Smooth muscle cell (in vitro differentiated cells): ENCODE measurements around the gene DDX52. TPM values are rescaled to one million over a fixed set of nuclear protein-coding genes. Genes with fewer than 3 reads are reported as not detected.

Experiments used
- DNase-seq: peaks from one replicate; lab custom pipeline; 2025; ENCODE audit not compliant: unreplicated experiment; lab: John Stamatoyannopoulos, UW
- H2AFZ ChIP-seq: fragments of 200-600 bp; sonication (generic); 2 replicates; pipeline ENCODE4 v1.6.0; 2016; ENCODE audit warnings: antibody characterized with exemption, low read depth, mild to moderate bottlenecking
- H3F3A ChIP-seq: fragments of 200-600 bp; sonication (generic); 2 replicates; pipeline ENCODE4 v1.6.0; 2017; ENCODE audit warnings: antibody characterized with exemption, low read depth
- H3K27ac ChIP-seq: fragments of 200-600 bp; sonication (generic); 2 replicates; pipeline ENCODE4 v1.5.1; 2016; ENCODE audit warnings: low read depth, mild to moderate bottlenecking
- H3K27me3 ChIP-seq: fragments of 200-600 bp; sonication (generic); 2 replicates; pipeline ENCODE4 v1.6.1; 2016; ENCODE audit warnings: low read depth, mild to moderate bottlenecking
- H3K36me3 ChIP-seq: fragments of 200-600 bp; sonication (generic); 2 replicates; pipeline ENCODE4 v1.5.1; 2016; ENCODE audit warnings: low read depth
- H3K4me1 ChIP-seq: fragments of 200-600 bp; sonication (generic); 2 replicates; pipeline ENCODE4 v1.5.1; 2016; ENCODE audit warnings: low read depth
- H3K4me2 ChIP-seq: fragments of 200-600 bp; sonication (generic); 2 replicates; pipeline ENCODE4 v1.6.0; 2016; ENCODE audit warnings: mild to moderate bottlenecking
- H3K4me3 ChIP-seq: fragments of 200-600 bp; sonication (generic); 2 replicates; pipeline ENCODE4 v1.5.1; 2016; ENCODE audit warnings: mild to moderate bottlenecking
- H3K79me2 ChIP-seq: fragments of 200-600 bp; sonication (generic); 2 replicates; pipeline ENCODE4 v1.6.0; 2016; ENCODE audit warnings: low read depth, mild to moderate bottlenecking
- H3K9ac ChIP-seq: fragments of 200-600 bp; sonication (generic); 2 replicates; pipeline ENCODE4 v1.6.0; 2016; ENCODE audit warnings: low read depth
- H3K9me3 ChIP-seq: fragments of 200-600 bp; sonication (generic); replicated peaks from 2 replicates; pipeline ENCODE4 v1.5.1; 2016; ENCODE audit warnings: low read depth
- H4K20me1 ChIP-seq: fragments of 200-600 bp; sonication (generic); 2 replicates; pipeline ENCODE4 v1.6.0; 2016; ENCODE audit warnings: low read depth
- CTCF ChIP-seq: fragments of 200-600 bp; sonication (generic); IDR thresholded peaks from 2 replicates; pipeline ENCODE4 v1.5.1; 2017; ENCODE audit warnings: borderline replicate concordance, mild to moderate bottlenecking, antibody characterized with exemption; ENCODE audit not compliant: insufficient read depth, poor library complexity, severe bottlenecking
- WGBS: methylation state at CpG from one replicate; pipeline ENCODE4 v1.1.7; 2016; ENCODE audit warnings: low lambda C conversion rate; 5-methylcytosine and 5-hydroxymethylcytosine counted together
- polyA plus RNA-seq: library from polyadenylated mRNA; unstranded; fragments of >200 nt; fragmentation: Nextera tagmentation; extraction: Ambion mirVana; gene quantifications from 2 replicates; pipeline ENCODE4 v1.2.1, GENCODE V29; 2016
- total RNA-seq: library from RNA; depleted of rRNA; stranded (reverse); fragments of >200 nt; gene quantifications from 2 replicates; pipeline ENCODE4 v1.2.3, GENCODE V29; 2014

Gene DDX52
- total and polyA plus RNA-seq, 2 experiments from 2014 or later, result 18.7 to 26.0 TPM

DNA sequence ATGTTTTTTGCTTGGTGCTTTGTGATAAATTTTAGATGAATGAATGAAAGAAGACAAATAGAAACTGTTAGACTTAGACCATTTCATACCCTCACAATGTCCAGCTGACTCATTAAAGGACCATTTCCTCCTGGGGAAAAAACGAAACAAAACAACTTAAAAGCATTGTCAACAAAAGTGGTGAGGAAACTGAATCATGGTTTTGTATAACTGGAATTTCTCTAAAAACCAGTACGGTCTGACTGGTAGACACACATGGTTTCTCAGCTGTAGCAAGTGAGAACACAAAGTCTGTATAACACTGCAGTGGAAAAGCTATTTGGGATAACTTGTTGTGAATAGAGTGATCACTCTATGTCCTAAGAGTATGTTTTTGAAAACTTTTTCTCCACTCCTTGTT is 5.3 kb upstream of the DDX52 start:
- H3K4me2 ChIP-seq, result peak overlapping the region; percentile 38
- H3F3A ChIP-seq, result no peaks in the 10 kb centered on the region
- WGBS, result 33% methylated on average over 2 of the region's 2 CpGs
- TF ChIP-seq CTCF, result no peak
- no peaks in the 10 kb centered on the region for H3K36me3 ChIP-seq
- H3K4me1 ChIP-seq, result no peaks in the 10 kb centered on the region
- no peaks in the 10 kb centered on the region for H4K20me1 ChIP-seq
- peaks cover 56% of the 10 kb centered on the region for H3K27me3 ChIP-seq
- no peaks in the 10 kb centered on the region for H3K79me2 ChIP-seq
- DNase-seq, result no peak
- H3K9me3 ChIP-seq, result no peaks in the 10 kb centered on the region
- H2AFZ ChIP-seq, result peak overlapping the region; percentile 39
- no peak overlapping the region for H3K4me3 ChIP-seq
- no peak overlapping the region for H3K27ac ChIP-seq
- H3K9ac ChIP-seq, result no peak overlapping the region

DNA sequence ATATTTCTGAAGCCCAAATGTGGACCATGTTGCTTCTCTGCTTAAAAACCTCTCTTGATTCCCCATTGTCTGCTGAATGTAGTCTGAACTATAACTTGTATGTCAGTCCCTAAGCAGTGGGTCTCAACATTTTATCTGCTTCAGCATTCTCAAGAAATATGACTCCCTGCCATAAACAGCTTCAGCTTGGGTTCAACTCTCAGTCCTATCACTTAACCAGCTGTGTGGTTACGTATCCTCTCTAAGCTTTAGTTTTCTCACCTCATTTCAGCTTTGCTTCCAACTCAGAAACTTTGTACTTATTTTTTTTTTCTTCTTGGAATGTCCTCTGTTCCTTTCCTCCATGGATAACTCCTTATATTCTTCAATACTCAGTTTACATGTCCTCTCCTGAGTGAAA is 4.6 kb upstream of the DDX52 start:
- H3K4me2 ChIP-seq, result peak overlapping the region; percentile 38
- H4K20me1 ChIP-seq, result no peaks in the 10 kb centered on the region
- H3K27ac ChIP-seq, result no peak overlapping the region
- no peak overlapping the region for H3K4me3 ChIP-seq
- peaks cover 1% of the 10 kb centered on the region for H3K79me2 ChIP-seq
- H3K36me3 ChIP-seq, result no peaks in the 10 kb centered on the region
- no peaks in the 10 kb centered on the region for H3F3A ChIP-seq
- H3K9ac ChIP-seq, result no peak overlapping the region
- peak overlapping the region; percentile 39 for H2AFZ ChIP-seq
- no peak for TF ChIP-seq CTCF
- no peaks in the 10 kb centered on the region for H3K9me3 ChIP-seq
- peaks cover 56% of the 10 kb centered on the region for H3K27me3 ChIP-seq
- 83% methylated on average over 1 of the region's 1 CpG for WGBS
- DNase-seq, result no peak
- no peaks in the 10 kb centered on the region for H3K4me1 ChIP-seq

- H4K20me1 ChIP-seq, result peaks cover 3% of the 10 kb centered on the region
- H3K27me3 ChIP-seq, result peaks cover 46% of the 10 kb centered on the region
- no peak overlapping the region for H3K27ac ChIP-seq
- peaks cover 36% of the 10 kb centered on the region for H3K79me2 ChIP-seq
- H3F3A ChIP-seq, result no peaks in the 10 kb centered on the region
- peak overlapping the region; percentile 89 for H3K4me2 ChIP-seq
- no peak for DNase-seq
- peaks cover 9% of the 10 kb centered on the region for H3K4me1 ChIP-seq
- peak overlapping the region; percentile 80 for H3K4me3 ChIP-seq
- H3K9ac ChIP-seq, result no peak overlapping the region
- no peaks in the 10 kb centered on the region for H3K9me3 ChIP-seq
- H2AFZ ChIP-seq, result peak overlapping the region; percentile 91
- no peak for TF ChIP-seq CTCF
- WGBS, result 40% methylated on average over 3 of the region's 3 CpGs
- peaks cover 5% of the 10 kb centered on the region for H3K36me3 ChIP-seq
Observed at GRCh38 chr17:37643869-37644268, 623 bp upstream of the DDX52 start.

GRCh38 chr17:37642681-37643080 is 565 bp downstream of the DDX52 start:
- peaks cover 47% of the 10 kb centered on the region for H3K79me2 ChIP-seq

More at GRCh38 chr17:37642681-37643080, 565 bp downstream of the DDX52 start:
- Histone ChIP-seq H2AFZ (peak overlapping the region; percentile 91), H3K27me3 (peaks cover 34% of the 10 kb centered on the region), H3K27ac (peak overlapping the region; percentile 78), H3K4me2 (peak overlapping the region; percentile 89), H3K4me3 (peak overlapping the region; percentile 80), H3K4me1 (peaks cover 9% of the 10 kb centered on the region), H3K36me3 (peaks cover 7% of the 10 kb centered on the region), H3F3A (no peaks in the 10 kb centered on the region), H4K20me1 (peaks cover 4% of the 10 kb centered on the region), H3K9ac (peak overlapping the region; percentile 83), H3K9me3 (no peaks in the 10 kb centered on the region)
- WGBS, result 2% methylated on average over 7 of the region's 7 CpGs
- no peak for TF ChIP-seq CTCF
- no peak for DNase-seq
